Right forelimb (tissue), 1 donor: ENCODE data around the gene SLC1A3.

Experiments
- DNase-seq: peaks from one replicate; pipeline ENCODE4 v3.0.0-alpha.2; 2018

SLC1A3 gene

DNA sequence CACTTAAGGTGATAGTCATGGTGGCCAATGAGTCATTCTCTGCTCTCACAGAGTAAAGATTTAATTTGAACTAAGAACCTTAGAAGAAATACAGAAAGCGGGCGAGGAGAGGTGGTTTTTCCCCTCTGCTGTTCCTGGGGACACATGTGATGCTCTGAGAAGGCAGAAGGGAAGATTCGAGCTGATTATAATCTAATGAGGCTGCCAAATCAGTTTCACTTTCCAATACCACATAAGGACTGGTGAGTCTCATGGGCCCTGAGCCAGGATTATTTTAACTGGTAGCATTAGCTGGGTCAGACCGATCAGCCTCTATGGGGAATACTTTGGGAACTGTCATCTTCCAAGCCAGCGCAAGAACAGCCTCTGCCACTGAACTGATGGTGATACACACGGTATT is 116.5 kb downstream of the SLC1A3 start:
- DNase-seq = no peak

- DNase-seq = no peak
Observed at GRCh38 chr5:36723912-36724311, 117.5 kb downstream of the SLC1A3 start.

DNA sequence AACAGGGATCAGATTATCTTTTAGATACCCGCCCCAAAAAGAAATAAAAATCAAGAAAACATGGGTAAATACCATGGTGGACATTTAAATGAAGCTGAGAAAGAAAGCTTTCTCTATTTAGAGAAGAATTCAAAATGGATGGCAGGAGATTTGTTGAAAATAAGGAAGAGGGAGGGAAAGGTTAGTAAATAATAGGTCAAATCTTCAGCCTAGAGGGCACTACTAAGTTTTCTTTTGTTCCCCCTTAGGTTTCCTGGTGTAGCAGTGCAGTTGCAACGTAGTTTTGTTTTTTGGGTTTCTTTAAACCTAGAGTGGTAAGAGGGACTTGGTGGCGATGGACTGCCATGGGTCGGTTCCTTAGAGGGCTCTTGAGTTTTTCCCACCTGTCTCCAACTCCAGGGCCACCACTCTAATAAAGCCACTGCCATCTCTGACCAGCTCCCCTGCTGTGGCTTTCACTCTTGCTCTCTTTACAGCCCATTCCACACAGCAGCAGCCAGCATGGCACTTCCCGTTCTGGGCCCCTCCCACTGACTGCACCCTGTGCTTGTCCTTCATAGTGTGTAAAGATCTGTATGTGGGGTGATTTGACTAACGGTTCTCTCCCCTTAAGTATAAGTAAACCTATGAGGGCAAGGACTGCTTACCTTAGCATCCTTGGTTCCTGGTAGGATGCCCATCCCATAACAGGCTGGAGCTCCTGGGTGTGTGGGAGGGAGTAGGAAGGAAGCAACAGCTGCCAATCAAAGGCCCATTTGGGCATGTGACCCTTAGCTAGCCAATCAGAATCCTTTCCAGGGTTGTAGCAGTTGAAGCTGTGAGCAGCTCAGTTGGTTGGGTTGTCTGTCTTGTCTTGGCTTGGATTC is 118.3 kb downstream of the SLC1A3 start:
- DNase-seq = no peak

- no peak for DNase-seq
Observed at GRCh38 chr5:36726317-36726716, 119.9 kb downstream of the SLC1A3 start.

GRCh38 chr5:36726767-36727166 is 120.4 kb downstream of the SLC1A3 start:
- no peak for DNase-seq

DNA sequence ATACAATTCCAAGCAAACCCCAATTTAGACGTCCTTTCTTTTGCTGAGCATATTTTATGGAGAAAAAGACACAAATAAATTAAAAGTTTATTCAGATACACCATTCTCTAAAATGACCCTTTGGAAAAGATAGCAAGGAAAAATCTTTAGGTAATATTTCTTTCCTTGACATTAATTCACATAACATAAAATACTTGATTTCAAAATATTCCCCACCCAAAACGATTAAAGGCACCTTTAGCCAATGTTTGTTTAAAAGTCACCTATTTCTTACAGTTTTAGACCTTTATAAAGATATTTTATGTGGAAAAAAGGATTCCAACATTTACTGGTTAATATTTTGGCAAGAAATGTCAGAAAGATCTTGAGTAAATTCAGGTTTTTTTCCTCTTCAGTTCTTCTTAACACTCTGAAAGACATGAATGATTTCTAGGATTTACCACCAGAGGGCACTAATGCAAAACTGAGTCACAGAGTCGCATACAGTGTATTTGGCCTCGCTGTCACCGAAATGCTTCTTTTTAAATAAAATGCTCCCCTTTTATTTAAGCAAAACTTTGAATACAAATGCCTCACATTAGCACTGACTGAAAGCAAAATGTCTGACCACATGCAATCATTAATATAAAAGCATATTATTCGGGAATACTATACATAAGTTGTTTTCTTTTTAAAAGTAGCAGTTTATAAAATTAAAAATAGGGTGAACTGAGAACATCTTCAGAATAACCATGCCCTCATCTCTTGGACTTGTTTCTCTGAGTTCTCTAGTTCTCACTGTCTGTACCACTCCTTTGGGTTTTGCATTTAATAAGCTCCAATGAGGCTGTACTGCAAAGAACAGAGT is 122.5 kb downstream of the SLC1A3 start:
- no peak for DNase-seq

DNA sequence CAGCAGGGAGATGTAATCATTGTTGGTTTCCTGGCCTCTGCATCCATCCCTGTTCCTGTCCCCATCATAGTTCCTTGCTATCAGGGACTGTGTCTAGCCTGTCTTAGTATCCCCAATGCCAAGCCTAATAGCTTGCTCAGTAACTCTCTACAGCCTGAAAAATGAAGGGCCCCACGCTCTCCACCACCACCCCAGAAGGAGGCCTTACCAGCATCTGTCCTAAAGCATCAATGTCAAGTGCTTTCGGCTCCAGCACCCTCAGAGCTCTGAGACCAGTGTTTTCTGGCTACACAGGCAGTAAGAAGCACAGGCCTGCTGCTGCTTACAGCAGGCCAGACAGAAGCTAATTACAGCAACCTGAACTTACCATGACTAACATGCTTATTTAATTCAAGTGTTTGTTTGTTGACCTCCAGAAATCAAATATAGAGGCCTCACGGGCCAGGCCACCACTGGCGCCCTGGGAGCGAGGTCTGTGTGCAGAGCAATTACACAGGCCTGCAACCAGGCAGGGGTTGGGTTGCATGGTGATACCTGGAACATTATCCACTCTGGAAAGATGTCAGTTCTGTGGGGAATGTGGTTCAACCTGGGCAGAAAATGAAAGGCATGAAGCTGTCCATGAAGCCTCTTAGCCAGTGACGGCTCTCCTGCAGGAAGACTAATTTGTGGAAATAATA is 124.3 kb downstream of the SLC1A3 start:
- DNase-seq = no peak

- DNase-seq = no peak
Observed at GRCh38 chr5:36733183-36733582, 126.8 kb downstream of the SLC1A3 start.

DNA sequence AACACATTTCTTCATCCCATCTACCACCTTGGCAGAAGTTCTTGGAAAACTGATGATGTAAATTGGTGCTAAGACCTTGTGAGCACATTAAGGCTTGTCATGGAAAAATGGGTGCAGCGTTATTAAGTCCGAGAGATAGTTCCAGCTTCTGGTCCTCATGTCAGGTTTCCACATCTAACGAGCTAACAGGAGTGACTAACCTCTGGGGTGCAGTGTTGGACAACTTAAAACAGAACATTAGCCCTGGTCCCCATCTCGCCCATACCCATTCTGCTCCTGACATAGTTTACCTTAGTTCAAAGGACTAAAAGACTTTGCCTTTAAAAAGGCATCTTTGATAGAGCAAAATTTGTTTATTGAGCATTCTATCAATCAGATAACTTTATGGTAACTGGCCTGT is 128.0 kb downstream of the SLC1A3 start:
- no peak for DNase-seq

DNA sequence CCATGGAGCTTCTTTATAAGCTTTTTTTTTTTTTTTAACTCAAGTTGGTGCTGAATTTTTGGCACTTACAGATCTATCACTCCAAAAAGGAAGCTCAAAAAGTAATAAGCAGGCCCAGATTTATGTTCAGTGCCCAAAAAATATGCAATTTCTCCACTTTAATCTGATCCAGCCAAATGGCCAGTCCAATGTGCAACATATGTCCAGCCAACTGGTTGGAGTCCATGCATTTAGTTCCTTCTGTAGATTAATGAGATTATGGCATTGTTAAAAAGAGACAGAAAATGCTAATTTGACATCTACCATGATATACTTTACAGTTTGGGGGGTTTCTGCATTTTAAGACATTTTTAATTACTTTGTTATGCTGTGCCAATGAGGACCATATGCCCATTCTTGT is 129.5 kb downstream of the SLC1A3 start:
- DNase-seq = no peak
